ENCODE data around the gene METRN.

The METRN gene

DNA sequence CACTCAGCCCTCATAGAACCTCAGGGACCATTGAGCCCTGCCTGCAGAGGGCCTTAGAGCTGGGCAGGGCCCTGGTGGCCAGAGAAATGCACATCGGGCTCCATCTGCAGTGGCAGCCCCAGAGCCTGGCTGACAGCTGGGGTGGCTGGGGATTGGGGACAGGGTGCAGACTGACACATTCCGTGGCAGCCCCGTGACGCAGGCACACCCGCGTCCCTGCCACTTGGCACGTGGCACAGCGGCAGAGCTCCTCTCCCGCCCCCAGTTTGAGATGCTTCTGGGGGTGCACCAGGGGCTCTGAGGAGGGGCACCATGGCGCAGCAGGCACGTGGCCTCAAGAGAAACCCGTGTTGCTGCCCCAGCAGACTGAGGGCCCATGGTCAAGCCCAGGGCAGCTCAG is 11.5 kb upstream of the METRN start:
- Mint-ChIP-seq H3K9me3 (no peaks in the 10 kb centered on the region), H3K4me1 (no peaks in the 10 kb centered on the region), H3K36me3 (ENCODE audit: low read depth) (no peaks in the 10 kb centered on the region), H3K27me3 (ENCODE audit: low read depth, poor library complexity) (peaks cover 90% of the 10 kb centered on the region), H3K4me3 (no peak overlapping the region), H3K27ac (no peak overlapping the region)
- TF ChIP-seq, protein P1, sequence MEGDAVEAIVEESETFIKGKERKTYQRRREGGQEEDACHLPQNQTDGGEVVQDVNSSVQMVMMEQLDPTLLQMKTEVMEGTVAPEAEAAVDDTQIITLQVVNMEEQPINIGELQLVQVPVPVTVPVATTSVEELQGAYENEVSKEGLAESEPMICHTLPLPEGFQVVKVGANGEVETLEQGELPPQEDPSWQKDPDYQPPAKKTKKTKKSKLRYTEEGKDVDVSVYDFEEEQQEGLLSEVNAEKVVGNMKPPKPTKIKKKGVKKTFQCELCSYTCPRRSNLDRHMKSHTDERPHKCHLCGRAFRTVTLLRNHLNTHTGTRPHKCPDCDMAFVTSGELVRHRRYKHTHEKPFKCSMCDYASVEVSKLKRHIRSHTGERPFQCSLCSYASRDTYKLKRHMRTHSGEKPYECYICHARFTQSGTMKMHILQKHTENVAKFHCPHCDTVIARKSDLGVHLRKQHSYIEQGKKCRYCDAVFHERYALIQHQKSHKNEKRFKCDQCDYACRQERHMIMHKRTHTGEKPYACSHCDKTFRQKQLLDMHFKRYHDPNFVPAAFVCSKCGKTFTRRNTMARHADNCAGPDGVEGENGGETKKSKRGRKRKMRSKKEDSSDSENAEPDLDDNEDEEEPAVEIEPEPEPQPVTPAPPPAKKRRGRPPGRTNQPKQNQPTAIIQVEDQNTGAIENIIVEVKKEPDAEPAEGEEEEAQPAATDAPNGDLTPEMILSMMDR (IDR thresholded peaks at IDR 0.05), result no peak
- DNase-seq, result no peak

DNA sequence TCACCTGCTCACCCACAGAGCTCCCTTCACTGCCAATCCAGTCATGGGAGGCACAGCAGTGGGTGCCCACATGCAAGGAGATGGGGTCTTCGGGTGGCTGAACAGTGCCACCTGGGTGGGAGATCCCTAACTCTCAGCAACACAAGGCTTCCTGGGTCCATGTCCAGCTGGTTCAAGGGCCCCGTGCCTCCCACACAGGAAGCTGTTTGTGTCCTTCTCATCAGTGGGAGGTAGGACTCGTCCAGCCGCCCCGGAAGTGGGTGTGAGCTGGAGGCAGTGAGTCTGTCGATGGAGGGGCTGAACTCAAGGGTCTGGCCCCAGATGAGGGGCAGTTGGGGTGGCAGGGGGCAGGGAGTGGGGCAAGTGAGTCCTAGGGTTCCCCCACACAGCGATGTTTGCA is 10.9 kb upstream of the METRN start:
- Mint-ChIP-seq H3K4me3 (no peak overlapping the region), H3K36me3 (ENCODE audit: low read depth) (no peaks in the 10 kb centered on the region), H3K4me1 (no peaks in the 10 kb centered on the region), H3K27me3 (ENCODE audit: low read depth, poor library complexity) (peaks cover 90% of the 10 kb centered on the region), H3K27ac (no peak overlapping the region), H3K9me3 (no peaks in the 10 kb centered on the region)
- DNase-seq, result no peak
- TF ChIP-seq, protein P1 (IDR thresholded peaks at IDR 0.05), result no peak

DNA sequence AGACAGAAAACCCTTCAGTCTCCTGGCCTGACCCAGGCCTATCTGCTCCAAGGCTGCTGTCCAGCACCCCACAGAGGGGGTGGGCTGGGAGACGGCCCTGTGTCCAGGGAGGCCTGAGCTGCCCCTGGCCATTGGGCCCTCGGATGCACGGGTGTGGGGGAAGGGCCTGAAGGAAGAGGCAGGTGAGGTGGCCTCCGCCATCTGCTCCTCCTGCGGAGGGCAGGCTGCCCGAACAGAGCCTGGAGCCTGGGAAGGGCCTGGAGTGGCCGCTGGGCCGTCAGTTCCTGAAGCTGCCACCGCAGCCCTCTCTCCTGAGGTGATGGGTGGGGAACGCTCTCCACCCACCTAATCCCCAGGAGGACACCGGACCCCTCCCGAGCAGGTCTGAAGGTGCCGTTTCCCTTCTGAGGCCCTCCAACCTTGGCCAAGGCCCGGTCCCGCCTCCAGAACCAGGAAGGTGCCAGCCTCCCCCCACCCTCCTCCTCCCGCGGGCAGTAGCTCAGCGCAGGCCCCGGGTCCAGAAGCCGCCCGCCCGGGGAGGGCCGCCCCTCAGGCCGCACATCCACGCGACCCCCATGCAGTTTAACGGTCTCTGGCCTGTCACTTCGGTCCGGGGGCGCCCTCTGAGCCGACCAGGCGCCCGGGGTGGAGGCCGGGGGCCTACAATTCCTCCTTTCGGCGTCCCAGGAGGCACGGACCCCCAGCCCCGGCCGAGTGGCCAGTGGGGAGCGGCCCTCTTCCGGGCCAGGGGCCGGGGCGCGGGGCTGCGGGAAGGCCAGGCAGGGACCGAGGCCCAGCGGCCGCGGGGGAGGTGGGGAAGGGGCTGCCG is 10.2 kb upstream of the METRN start:
- no peak for DNase-seq
- peaks cover 90% of the 10 kb centered on the region for H3K27me3 Mint-ChIP-seq (ENCODE audit: low read depth, poor library complexity)
- H3K27ac Mint-ChIP-seq, result no peak overlapping the region
- H3K4me1 Mint-ChIP-seq, result no peaks in the 10 kb centered on the region
- no peaks in the 10 kb centered on the region for H3K36me3 Mint-ChIP-seq (ENCODE audit: low read depth)
- no peak overlapping the region for H3K4me3 Mint-ChIP-seq
- TF ChIP-seq, protein P1 (IDR thresholded peaks at IDR 0.05), result no peak
- no peaks in the 10 kb centered on the region for H3K9me3 Mint-ChIP-seq

DNA sequence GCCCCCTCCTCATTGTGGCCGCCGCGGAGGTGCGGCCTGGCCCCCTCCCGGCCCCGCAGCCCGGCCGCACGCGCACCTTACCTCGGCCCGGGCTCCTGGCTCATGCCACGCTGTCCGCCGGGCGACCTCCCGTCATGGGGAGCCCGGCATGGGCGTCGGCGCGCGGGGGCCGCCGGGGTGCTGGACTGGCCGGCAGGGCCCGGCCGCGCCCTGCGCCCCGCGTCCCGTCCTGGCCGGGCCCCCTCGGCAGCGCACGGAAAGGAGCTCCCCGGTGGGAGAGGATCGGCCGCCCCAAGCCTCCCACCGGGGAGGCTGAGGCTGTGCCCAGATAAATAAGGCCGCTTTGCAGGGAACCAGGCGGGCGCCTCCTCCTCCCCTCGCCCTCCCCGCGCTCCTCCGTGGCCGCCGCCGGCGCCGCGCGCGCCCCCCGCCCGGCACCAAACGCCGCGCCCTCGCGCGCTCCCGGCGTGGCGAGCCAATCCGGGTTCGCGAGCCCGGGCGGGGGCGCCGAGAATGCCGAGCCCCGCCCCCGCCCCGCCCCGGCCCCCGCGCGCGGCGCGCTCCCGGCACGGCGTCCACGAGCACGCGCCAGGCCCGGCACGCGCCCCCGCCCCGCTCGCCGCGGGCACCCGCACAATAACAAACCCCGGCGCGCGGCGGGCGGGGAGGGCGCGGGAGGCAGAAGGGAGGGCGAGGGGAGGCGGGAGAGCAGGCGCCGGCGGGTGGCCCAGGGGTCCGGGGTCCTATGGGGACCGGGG is 9.3 kb upstream of the METRN start, which contains the start of gene FBXL16:
FBXL16 (minus strand) TSS at position 371 of the 758 bp plus-strand sequence. CDS start 8,396 bp downstream, outside the sequence.
- Mint-ChIP-seq H3K4me1 (peaks cover 5% of the 10 kb centered on the region), H3K9me3 (no peaks in the 10 kb centered on the region), H3K36me3 (ENCODE audit: low read depth) (no peaks in the 10 kb centered on the region), H3K4me3 (no peak within 1 kb of the TSS), H3K27me3 (ENCODE audit: low read depth, poor library complexity) (peaks cover 86% of the 10 kb centered on the region), H3K27ac (no peak within 1 kb of the TSS)
- peak; percentile 58 for DNase-seq
- TF ChIP-seq, protein P1 (IDR thresholded peaks at IDR 0.05), result no peak

DNA sequence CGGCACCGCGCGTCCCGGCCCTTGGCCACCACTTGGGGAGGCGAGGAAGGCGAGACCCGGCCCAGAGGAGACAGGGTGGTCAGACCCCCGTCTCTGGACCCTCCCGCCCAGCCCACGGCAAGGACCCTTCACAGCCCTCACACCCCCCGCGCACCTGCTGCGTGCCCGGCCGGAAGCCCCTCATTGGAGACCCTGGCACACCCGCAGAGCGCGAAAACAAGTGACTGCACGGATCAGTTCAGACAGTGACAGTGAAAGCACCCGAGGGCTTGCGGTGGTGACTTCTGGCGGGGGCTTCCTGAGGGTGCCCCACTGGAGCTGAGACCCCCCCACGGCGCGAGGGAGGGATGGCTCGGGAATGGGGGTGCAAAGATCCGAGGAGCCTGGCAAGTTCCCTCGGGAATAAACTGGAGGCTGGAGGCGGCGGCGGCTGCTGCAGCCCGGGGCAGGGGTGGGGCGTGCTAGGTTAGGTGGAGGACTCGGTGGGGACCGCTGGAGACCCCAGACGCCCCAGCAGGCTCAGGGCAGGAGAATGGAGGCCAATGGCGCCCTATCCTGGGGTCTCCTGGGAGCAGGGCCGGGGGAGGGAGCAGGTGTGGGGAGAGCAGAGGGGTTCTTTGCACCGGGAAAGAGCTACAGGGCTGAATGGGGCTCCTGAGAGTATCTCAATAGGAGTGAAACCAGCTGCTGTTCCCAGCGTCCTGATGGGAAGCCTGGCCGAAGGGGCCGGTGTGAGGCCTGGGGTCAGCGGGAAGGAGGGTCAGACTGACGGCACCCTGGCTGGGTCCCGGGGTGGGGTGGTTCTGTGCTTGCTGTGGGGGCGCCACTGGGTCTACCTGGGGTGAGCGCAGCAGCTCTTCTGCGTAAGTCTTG is 8.5 kb upstream of the METRN start:
- no peak overlapping the region for H3K4me3 Mint-ChIP-seq
- TF ChIP-seq, protein P1 (IDR thresholded peaks at IDR 0.05), result no peak
- H3K9me3 Mint-ChIP-seq, result no peaks in the 10 kb centered on the region
- no peak for DNase-seq
- H3K27ac Mint-ChIP-seq, result no peak overlapping the region
- H3K4me1 Mint-ChIP-seq, result peaks cover 5% of the 10 kb centered on the region
- H3K36me3 Mint-ChIP-seq (ENCODE audit: low read depth), result no peaks in the 10 kb centered on the region
- peaks cover 83% of the 10 kb centered on the region for H3K27me3 Mint-ChIP-seq (ENCODE audit: low read depth, poor library complexity)
